ENCODE data around the gene RXFP2. TPM values are rescaled to one million over a fixed set of nuclear protein-coding genes. Genes with fewer than 3 reads are reported as not detected.
A peak's percentile ranks its signal among the peaks of the same experiment; 100 is the strongest.

RXFP2 gene
- total RNA-seq, 1 donor from 2014 or later, result not detected

GRCh38 chr13:31794452-31794851, 55.1 kb downstream of the RXFP2 start:
- Mint-ChIP-seq H3K27ac (ENCODE audit: unreplicated experiment) (no peak overlapping the region), H3K36me3 (ENCODE audit: unreplicated experiment) (no peaks in the 10 kb centered on the region), H3K4me3 (ENCODE audit: unreplicated experiment) (no peak overlapping the region), H3K4me1 (ENCODE audit: unreplicated experiment) (peaks cover 15% of the 10 kb centered on the region), H3K27me3 (ENCODE audit: unreplicated experiment) (peaks cover 9% of the 10 kb centered on the region), H3K9me3 (ENCODE audit: unreplicated experiment) (no peaks in the 10 kb centered on the region)
- TF ChIP-seq CTCF (IDR thresholded peaks at IDR 0.05), result no peak
- DNase-seq (ENCODE audit: extremely low spot score, unreplicated experiment), result no peak

- Mint-ChIP-seq H3K27me3 (ENCODE audit: unreplicated experiment) (peaks cover 19% of the 10 kb centered on the region), H3K4me1 (ENCODE audit: unreplicated experiment) (peaks cover 7% of the 10 kb centered on the region), H3K36me3 (ENCODE audit: unreplicated experiment) (no peaks in the 10 kb centered on the region), H3K9me3 (ENCODE audit: unreplicated experiment) (no peaks in the 10 kb centered on the region), H3K4me3 (ENCODE audit: unreplicated experiment) (no peak overlapping the region), H3K27ac (ENCODE audit: unreplicated experiment) (no peak overlapping the region)
- peak; percentile 68 for TF ChIP-seq CTCF (IDR thresholded peaks at IDR 0.05)
- DNase-seq (ENCODE audit: extremely low spot score, unreplicated experiment), result no peak
Measured at GRCh38 chr13:31797154-31797775, 57.9 kb downstream of the RXFP2 start.

- Mint-ChIP-seq H3K4me1 (ENCODE audit: unreplicated experiment) (peaks cover 5% of the 10 kb centered on the region), H3K27ac (ENCODE audit: unreplicated experiment) (no peak overlapping the region), H3K9me3 (ENCODE audit: unreplicated experiment) (no peaks in the 10 kb centered on the region), H3K4me3 (ENCODE audit: unreplicated experiment) (no peak overlapping the region), H3K27me3 (ENCODE audit: unreplicated experiment) (peaks cover 24% of the 10 kb centered on the region), H3K36me3 (ENCODE audit: unreplicated experiment) (no peaks in the 10 kb centered on the region)
- TF ChIP-seq CTCF (IDR thresholded peaks at IDR 0.05), result no peak
- DNase-seq (ENCODE audit: extremely low spot score, unreplicated experiment), result no peak
Measured at GRCh38 chr13:31798189-31798588, 58.9 kb downstream of the RXFP2 start.

GRCh38 chr13:31801088-31801487, 61.8 kb downstream of the RXFP2 start:
- H3K4me1 Mint-ChIP-seq (ENCODE audit: unreplicated experiment), result no peaks in the 10 kb centered on the region
- no peak for DNase-seq (ENCODE audit: extremely low spot score, unreplicated experiment)
- no peak for TF ChIP-seq CTCF (IDR thresholded peaks at IDR 0.05)
- H3K4me3 Mint-ChIP-seq (ENCODE audit: unreplicated experiment), result no peak overlapping the region
- no peaks in the 10 kb centered on the region for H3K9me3 Mint-ChIP-seq (ENCODE audit: unreplicated experiment)
- no peaks in the 10 kb centered on the region for H3K36me3 Mint-ChIP-seq (ENCODE audit: unreplicated experiment)
- peaks cover 30% of the 10 kb centered on the region for H3K27me3 Mint-ChIP-seq (ENCODE audit: unreplicated experiment)
- H3K27ac Mint-ChIP-seq (ENCODE audit: unreplicated experiment), result no peak overlapping the region

- no peak overlapping the region for H3K27ac Mint-ChIP-seq (ENCODE audit: unreplicated experiment)
- peaks cover 37% of the 10 kb centered on the region for H3K27me3 Mint-ChIP-seq (ENCODE audit: unreplicated experiment)
- no peak overlapping the region for H3K4me3 Mint-ChIP-seq (ENCODE audit: unreplicated experiment)
- no peak for TF ChIP-seq CTCF (IDR thresholded peaks at IDR 0.05)
- H3K36me3 Mint-ChIP-seq (ENCODE audit: unreplicated experiment), result no peaks in the 10 kb centered on the region
- no peaks in the 10 kb centered on the region for H3K9me3 Mint-ChIP-seq (ENCODE audit: unreplicated experiment)
- DNase-seq (ENCODE audit: extremely low spot score, unreplicated experiment), result no peak
- H3K4me1 Mint-ChIP-seq (ENCODE audit: unreplicated experiment), result no peaks in the 10 kb centered on the region
Measured at GRCh38 chr13:31803311-31803710, 64.0 kb downstream of the RXFP2 start.
